ENCODE measurements around the gene CD151. TPM values are rescaled to one million over a fixed set of nuclear protein-coding genes. Genes with fewer than 3 reads are reported as not detected.

Gene CD151
- total and polyA plus RNA-seq, 7 donors, result 84.4 to 436 (median 248) TPM

- H3K4me3 ChIP-seq, result no peak overlapping the region
- H3K27me3 ChIP-seq, result peaks cover 8 to 23% (median 11%) of the 10 kb centered on the region in 3 donors
- intact Hi-C loops (cut with DNase I), result no loop called here
- H3K27ac ChIP-seq, result no peak overlapping the region
- WGBS, 2 donors, result 90 to 91% methylated on average over 31 of the region's 31 CpGs
- peaks cover 0 to 13% (median under 1%) of the 10 kb centered on the region in 4 donors for H3K36me3 ChIP-seq
- H3K4me1 ChIP-seq, result peaks cover 0 to 42% (median 36%) of the 10 kb centered on the region in 4 donors
- no peaks in the 10 kb centered on the region for H3K9me3 ChIP-seq
- no peak for DNase-seq
- TF ChIP-seq POLR2A (IDR thresholded peaks at IDR 0.05) (no peak), EP300 (IDR thresholded peaks at IDR 0.05) (no peak), POLR2AphosphoS5 (IDR thresholded peaks at IDR 0.05) (no peak), CTCF (IDR thresholded peaks at IDR 0.05) (no peak)
Measured at GRCh38 chr11:794013-794765, 38.6 kb upstream of the CD151 start.

DNA sequence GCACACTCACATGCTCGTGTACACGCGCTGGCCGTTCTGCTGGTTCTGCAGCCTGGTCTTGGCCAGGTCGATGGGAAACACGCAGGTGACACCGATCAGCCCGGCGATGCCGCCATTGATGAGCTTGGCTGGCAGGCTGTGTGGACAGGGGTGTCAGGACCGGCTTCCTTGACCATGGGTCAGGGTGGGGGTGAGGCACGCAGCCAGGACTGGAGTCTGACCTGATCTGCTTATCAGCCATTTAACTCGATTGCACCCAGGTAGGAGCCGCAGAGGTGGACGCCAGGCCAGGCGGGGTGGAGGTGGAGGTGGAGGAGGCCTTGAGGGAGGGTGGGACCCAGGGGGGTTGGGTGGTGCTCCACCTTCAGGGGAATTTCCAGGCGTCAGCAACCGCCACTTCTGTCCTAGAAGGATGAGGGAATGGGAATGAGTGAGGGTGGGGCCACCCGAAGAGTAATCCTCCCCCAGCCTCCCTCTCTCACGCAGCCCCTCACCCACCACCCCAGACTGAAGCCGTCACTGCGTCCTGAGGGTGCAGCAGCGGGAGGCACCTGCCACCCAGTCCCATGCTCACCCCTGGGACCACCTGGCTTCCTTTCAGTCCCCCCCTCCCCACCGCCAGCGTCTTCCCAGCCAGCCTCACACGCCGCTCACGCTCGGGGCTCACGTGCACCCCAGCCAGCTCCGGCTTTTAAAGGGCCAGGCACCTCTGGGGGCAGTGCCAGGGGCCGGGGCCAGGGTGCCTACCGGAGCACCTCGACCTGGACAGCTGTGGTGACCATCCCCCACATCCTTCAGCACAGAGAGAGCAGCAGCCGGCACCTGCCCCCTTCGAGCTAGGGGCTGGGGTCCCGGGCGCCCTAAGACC, 37.8 kb upstream of the CD151 start:
- Histone ChIP-seq H3K27ac (peak overlapping the region; percentile 84 to 93 (median 90)), H3K4me1 (peaks cover 0 to 38% (median 32%) of the 10 kb centered on the region in 4 donors), H3K9me3 (no peaks in the 10 kb centered on the region), H3K36me3 (peaks cover 0 to 21% (median 3%) of the 10 kb centered on the region in 4 donors), H3K4me3 (peak overlapping the region; percentile 49 to 65 (median 56)), H3K27me3 (peaks cover 2 to 15% (median 3%) of the 10 kb centered on the region in 3 donors)
- TF ChIP-seq CTCF (IDR thresholded peaks at IDR 0.05) (no peak), POLR2A (IDR thresholded peaks at IDR 0.05) (no peak), EP300 (IDR thresholded peaks at IDR 0.05) (no peak), POLR2AphosphoS5 (IDR thresholded peaks at IDR 0.05) (no peak)
- intact Hi-C loops (cut with DNase I), result loop anchor here (5.0 kb wide), 2 partner anchors 48 to 98 kb away; partner anchors contain the start of genes DEAF1, TALDO1 and TMEM80
- DNase-seq, result no peak
- WGBS, 2 donors, result 25 to 59% methylated on average over 38 of the region's 38 CpGs

- peaks cover 0 to 38% (median 31%) of the 10 kb centered on the region in 4 donors for H3K4me1 ChIP-seq
- H3K27ac ChIP-seq, result peak overlapping the region; percentile 84 to 93 (median 90)
- peaks cover 0 to 29% (median 3%) of the 10 kb centered on the region in 4 donors for H3K36me3 ChIP-seq
- peak; percentile 91 for DNase-seq
- peaks cover 0 to 6% (median 0%) of the 10 kb centered on the region in 3 donors for H3K27me3 ChIP-seq
- 1 to 5% methylated on average over 26 of the region's 26 CpGs for WGBS, 2 donors
- intact Hi-C loops (cut with DNase I), result loop anchor here (2.0 to 5.0 kb wide), 3 partner anchors 47 to 99 kb away; partner anchors contain the start of genes DEAF1, POLR2L, TALDO1 and TMEM80
- TF ChIP-seq POLR2AphosphoS5 (IDR thresholded peaks at IDR 0.05) (peak; percentile 55 to 80 (median 66)), CTCF (IDR thresholded peaks at IDR 0.05) (no peak), POLR2A (IDR thresholded peaks at IDR 0.05) (peak in 1 of 2 donors; percentile 24), EP300 (IDR thresholded peaks at IDR 0.05) (no peak)
- H3K4me3 ChIP-seq, result peak overlapping the region; percentile 49 to 65 (median 56)
- no peaks in the 10 kb centered on the region for H3K9me3 ChIP-seq
Measured at GRCh38 chr11:795634-796564, 36.9 kb upstream of the CD151 start.

Data from sigmoid colon (tissue), 7 donors.